WTC11 (cell line): ENCODE data around the gene NEURL1. TPM values are rescaled to one million over a fixed set of nuclear protein-coding genes. Genes with fewer than 3 reads are reported as not detected.

Experiments used
- ATAC-seq: fragments of 200-7000 bp; cut with Tn5 transposase; 2 replicates; pipeline ENCODE4 v1.10.0; 2021; ENCODE audit warnings: mild to moderate bottlenecking, moderate library complexity
- CTCF ChIA-PET: fragments of 300-600 bp; sonication (Branson Sonifier 250); formaldehyde crosslinking; loops from one replicate; lab custom pipeline; 2021; ENCODE audit warnings: antibody characterized with exemption; lab: Charles Lee
- POLR2A ChIA-PET: fragments of 350-600 bp; sonication (Branson Sonifier 250); formaldehyde crosslinking; loops from one replicate; lab custom pipeline; 2021; ENCODE audit warnings: antibody characterized with exemption; lab: Charles Lee
- DNase-seq: peaks from one replicate; pipeline ENCODE4 v3.0.0; 2021; ENCODE audit warnings: low spot score
- H3K27ac Mint-ChIP-seq: 2 replicates; pipeline ENCODE4 v1.8.0; 2021; ENCODE audit warnings: mixed read lengths
- H3K27me3 Mint-ChIP-seq: 2 replicates; pipeline ENCODE4 v1.8.0; 2021; ENCODE audit warnings: low read depth, mild to moderate bottlenecking, moderate library complexity, mixed read lengths
- H3K36me3 Mint-ChIP-seq: 2 replicates; pipeline ENCODE4 v1.8.0; 2021; ENCODE audit warnings: mixed read lengths
- H3K4me1 Mint-ChIP-seq: 2 replicates; pipeline ENCODE4 v1.8.0; 2022; ENCODE audit warnings: mixed read lengths
- H3K4me3 Mint-ChIP-seq: 2 replicates; pipeline ENCODE4 v1.8.0; 2021; ENCODE audit warnings: mild to moderate bottlenecking, moderate library complexity, mixed read lengths
- H3K9me3 Mint-ChIP-seq: 2 replicates; pipeline ENCODE4 v1.8.0; 2021; ENCODE audit warnings: mixed read lengths
- EMX1 ChIP-seq: fragments of 250-450 bp; sonication (Bioruptor Pico); IDR thresholded peaks from 2 replicates; pipeline ENCODE4 v1.8.0; 2021; ENCODE audit warnings: mild to moderate bottlenecking
- FOXK1 ChIP-seq: sonication (generic); formaldehyde crosslinking; IDR thresholded peaks from 2 replicates; pipeline ENCODE4 v1.8.0; 2022; ENCODE audit warnings: mild to moderate bottlenecking, moderate library complexity, missing genetic modification reagents
- GRHL2 ChIP-seq: fragments of 250-450 bp; sonication (Bioruptor Pico); IDR thresholded peaks from 2 replicates; pipeline ENCODE4 v1.8.0; 2022; ENCODE audit warnings: mild to moderate bottlenecking, moderate library complexity; ENCODE audit not compliant: insufficient replicate concordance, severe bottlenecking
- JUN ChIP-seq: sonication (generic); formaldehyde crosslinking; IDR thresholded peaks from 2 replicates; pipeline ENCODE4 v1.8.0; 2023; ENCODE audit warnings: mild to moderate bottlenecking, missing genetic modification reagents
- MXD4 ChIP-seq: fragments of 250-450 bp; sonication (Bioruptor Pico); IDR thresholded peaks from 2 replicates; pipeline ENCODE4 v1.8.0; 2021; ENCODE audit warnings: mild to moderate bottlenecking, moderate library complexity, borderline replicate concordance
- MYBL2 ChIP-seq: sonication (generic); formaldehyde crosslinking; IDR thresholded peaks from 2 replicates; pipeline ENCODE4 v1.8.1; 2023; ENCODE audit warnings: mild to moderate bottlenecking, moderate library complexity, missing genetic modification reagents
- NFYB ChIP-seq: sonication (generic); formaldehyde crosslinking; conservative IDR thresholded peaks from 2 replicates; pipeline ENCODE4 v1.8.0; 2022; ENCODE audit warnings: low read depth, missing genetic modification reagents
- SMAD3 ChIP-seq: sonication (generic); formaldehyde crosslinking; IDR thresholded peaks from 2 replicates; pipeline ENCODE4 v1.8.0; 2022; ENCODE audit warnings: missing genetic modification reagents, mild to moderate bottlenecking, borderline replicate concordance
- TCF7 ChIP-seq: sonication (generic); formaldehyde crosslinking; IDR thresholded peaks from 2 replicates; pipeline ENCODE4 v1.8.0; 2022; ENCODE audit warnings: mild to moderate bottlenecking, low read depth, missing genetic modification reagents, moderate library complexity
- ZNF121 ChIP-seq: sonication (generic); formaldehyde crosslinking; IDR thresholded peaks from 2 replicates; pipeline ENCODE4 v1.8.0; 2023; ENCODE audit warnings: missing genetic modification reagents
- ZNF219 ChIP-seq: sonication (generic); formaldehyde crosslinking; IDR thresholded peaks from 2 replicates; pipeline ENCODE4 v1.8.0; 2023; ENCODE audit warnings: missing genetic modification reagents, mild to moderate bottlenecking, borderline replicate concordance
- ZNF263 ChIP-seq: sonication (generic); formaldehyde crosslinking; IDR thresholded peaks from 2 replicates; pipeline ENCODE4 v1.8.1; 2022; ENCODE audit warnings: low read depth, mild to moderate bottlenecking, moderate library complexity, missing genetic modification reagents
- ZNF671 ChIP-seq: fragments of 250-450 bp; sonication (Bioruptor Pico); IDR thresholded peaks from 2 replicates; pipeline ENCODE4 v1.8.0; 2021; ENCODE audit warnings: mild to moderate bottlenecking
- total RNA-seq: library from RNA; stranded (reverse); gene quantifications from 3 replicates; pipeline ENCODE4 v1.2.3, GENCODE V29; 2021
- TF ChIP-seq, protein P1 (sequence below): sonication (generic); formaldehyde crosslinking; IDR thresholded peaks from 2 replicates; pipeline ENCODE4 v1.8.1; 2023; ENCODE audit warnings: mild to moderate bottlenecking, missing genetic modification reagents, borderline replicate concordance
- TF ChIP-seq, protein P2 (sequence below): fragments of 250-450 bp; sonication (Bioruptor Pico); IDR thresholded peaks from 2 replicates; pipeline ENCODE4 v1.8.0; 2021; ENCODE audit warnings: mild to moderate bottlenecking
- TF ChIP-seq, protein P3 (sequence below): sonication (generic); formaldehyde crosslinking; IDR thresholded peaks from 2 replicates; pipeline ENCODE4 v1.8.1; 2023; ENCODE audit warnings: mild to moderate bottlenecking, missing genetic modification reagents, moderate library complexity

NEURL1 gene
- total RNA-seq, 1 experiment from 2014 or later = 1.2 TPM

DNA sequence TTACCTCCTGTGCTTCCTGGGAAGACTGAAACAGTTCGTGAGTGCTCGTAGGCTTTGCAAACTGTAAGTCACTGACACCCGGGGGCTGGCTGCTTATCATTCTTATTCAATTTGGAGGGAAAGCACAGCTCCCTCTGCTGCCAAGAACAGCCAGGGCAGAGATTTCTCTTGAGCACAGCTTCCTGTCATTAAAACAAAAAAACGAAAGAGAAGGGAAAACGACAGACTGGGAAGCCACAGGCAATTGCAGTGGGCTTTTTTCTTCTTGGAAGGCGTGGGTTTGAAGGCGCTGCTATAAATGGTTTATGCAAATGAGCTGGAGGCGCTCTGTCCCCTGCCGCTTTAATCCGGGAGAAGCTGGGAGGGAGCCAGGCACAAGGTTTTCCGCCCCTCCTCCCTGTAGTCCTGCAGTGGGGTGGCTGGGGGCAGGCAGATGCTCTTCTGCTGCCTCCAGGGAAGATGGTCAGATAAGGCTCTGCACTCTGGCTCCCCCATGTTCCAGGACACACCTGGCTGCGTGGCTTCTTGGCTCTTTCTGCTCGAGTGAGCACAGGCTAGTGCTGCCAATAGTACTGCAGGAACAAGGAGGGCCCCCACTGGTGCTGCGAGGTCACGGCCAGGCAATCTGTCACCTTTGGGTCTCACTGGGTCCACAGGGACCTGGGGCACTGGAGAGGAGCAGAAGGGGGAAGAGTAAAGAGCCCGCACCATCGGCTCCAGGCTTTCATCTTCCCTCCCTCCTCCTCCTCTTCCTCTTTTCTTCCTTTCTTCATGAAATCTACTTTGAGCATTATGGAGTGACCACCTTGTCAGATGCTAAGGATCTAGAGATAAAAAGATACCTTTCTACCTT is 49.5 kb downstream of the NEURL1 start:
- 0 out of 2 replicates have a peak, but pooled peaks cover 5% of the 10 kb centered on the region for H3K9me3 Mint-ChIP-seq
- ChIA-PET POLR2A (no interaction called here), CTCF (interaction anchor here (0.6 to 2.0 kb wide), 37 partner anchors 8 to 502 kb away, joined by 3 to 21 read pairs (median 5); partner anchors contain the start of gene NEURL1)
- ATAC-seq = peak; percentile 89
- peak overlapping the region; percentile 59 for H3K4me3 Mint-ChIP-seq
- peaks cover 16% of the 10 kb centered on the region for H3K4me1 Mint-ChIP-seq
- H3K36me3 Mint-ChIP-seq = no peaks in the 10 kb centered on the region
- peak overlapping the region; percentile 7 for H3K27ac Mint-ChIP-seq
- TF ChIP-seq, protein P1, sequence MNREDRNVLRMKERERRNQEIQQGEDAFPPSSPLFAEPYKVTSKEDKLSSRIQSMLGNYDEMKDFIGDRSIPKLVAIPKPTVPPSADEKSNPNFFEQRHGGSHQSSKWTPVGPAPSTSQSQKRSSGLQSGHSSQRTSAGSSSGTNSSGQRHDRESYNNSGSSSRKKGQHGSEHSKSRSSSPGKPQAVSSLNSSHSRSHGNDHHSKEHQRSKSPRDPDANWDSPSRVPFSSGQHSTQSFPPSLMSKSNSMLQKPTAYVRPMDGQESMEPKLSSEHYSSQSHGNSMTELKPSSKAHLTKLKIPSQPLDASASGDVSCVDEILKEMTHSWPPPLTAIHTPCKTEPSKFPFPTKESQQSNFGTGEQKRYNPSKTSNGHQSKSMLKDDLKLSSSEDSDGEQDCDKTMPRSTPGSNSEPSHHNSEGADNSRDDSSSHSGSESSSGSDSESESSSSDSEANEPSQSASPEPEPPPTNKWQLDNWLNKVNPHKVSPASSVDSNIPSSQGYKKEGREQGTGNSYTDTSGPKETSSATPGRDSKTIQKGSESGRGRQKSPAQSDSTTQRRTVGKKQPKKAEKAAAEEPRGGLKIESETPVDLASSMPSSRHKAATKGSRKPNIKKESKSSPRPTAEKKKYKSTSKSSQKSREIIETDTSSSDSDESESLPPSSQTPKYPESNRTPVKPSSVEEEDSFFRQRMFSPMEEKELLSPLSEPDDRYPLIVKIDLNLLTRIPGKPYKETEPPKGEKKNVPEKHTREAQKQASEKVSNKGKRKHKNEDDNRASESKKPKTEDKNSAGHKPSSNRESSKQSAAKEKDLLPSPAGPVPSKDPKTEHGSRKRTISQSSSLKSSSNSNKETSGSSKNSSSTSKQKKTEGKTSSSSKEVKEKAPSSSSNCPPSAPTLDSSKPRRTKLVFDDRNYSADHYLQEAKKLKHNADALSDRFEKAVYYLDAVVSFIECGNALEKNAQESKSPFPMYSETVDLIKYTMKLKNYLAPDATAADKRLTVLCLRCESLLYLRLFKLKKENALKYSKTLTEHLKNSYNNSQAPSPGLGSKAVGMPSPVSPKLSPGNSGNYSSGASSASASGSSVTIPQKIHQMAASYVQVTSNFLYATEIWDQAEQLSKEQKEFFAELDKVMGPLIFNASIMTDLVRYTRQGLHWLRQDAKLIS (CRISPR knock-in tag) = no peak
- no peak for TF ChIP-seq TCF7 (CRISPR knock-in tag)
- TF ChIP-seq MXD4 (CRISPR knock-in tag) = no peak
- no peak for TF ChIP-seq SMAD3
- no peak for TF ChIP-seq MYBL2
- TF ChIP-seq ZNF121 = no peak
- TF ChIP-seq GRHL2 (CRISPR knock-in tag) = no peak
- TF ChIP-seq JUN (CRISPR knock-in tag) = no peak
- no peak for TF ChIP-seq NFYB
- no peak for TF ChIP-seq ZNF671 (CRISPR knock-in tag)
- TF ChIP-seq, protein P2, sequence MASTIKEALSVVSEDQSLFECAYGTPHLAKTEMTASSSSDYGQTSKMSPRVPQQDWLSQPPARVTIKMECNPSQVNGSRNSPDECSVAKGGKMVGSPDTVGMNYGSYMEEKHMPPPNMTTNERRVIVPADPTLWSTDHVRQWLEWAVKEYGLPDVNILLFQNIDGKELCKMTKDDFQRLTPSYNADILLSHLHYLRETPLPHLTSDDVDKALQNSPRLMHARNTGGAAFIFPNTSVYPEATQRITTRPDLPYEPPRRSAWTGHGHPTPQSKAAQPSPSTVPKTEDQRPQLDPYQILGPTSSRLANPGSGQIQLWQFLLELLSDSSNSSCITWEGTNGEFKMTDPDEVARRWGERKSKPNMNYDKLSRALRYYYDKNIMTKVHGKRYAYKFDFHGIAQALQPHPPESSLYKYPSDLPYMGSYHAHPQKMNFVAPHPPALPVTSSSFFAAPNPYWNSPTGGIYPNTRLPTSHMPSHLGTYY (CRISPR knock-in tag) = no peak
- TF ChIP-seq, protein P3, sequence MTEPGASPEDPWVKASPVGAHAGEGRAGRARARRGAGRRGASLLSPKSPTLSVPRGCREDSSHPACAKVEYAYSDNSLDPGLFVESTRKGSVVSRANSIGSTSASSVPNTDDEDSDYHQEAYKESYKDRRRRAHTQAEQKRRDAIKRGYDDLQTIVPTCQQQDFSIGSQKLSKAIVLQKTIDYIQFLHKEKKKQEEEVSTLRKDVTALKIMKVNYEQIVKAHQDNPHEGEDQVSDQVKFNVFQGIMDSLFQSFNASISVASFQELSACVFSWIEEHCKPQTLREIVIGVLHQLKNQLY (CRISPR knock-in tag) = no peak
- no peak for TF ChIP-seq FOXK1 (CRISPR knock-in tag)
- DNase-seq = peak; percentile 45
- peaks cover 3% of the 10 kb centered on the region; the same call in 1 of the 2 replicates for H3K27me3 Mint-ChIP-seq

DNA sequence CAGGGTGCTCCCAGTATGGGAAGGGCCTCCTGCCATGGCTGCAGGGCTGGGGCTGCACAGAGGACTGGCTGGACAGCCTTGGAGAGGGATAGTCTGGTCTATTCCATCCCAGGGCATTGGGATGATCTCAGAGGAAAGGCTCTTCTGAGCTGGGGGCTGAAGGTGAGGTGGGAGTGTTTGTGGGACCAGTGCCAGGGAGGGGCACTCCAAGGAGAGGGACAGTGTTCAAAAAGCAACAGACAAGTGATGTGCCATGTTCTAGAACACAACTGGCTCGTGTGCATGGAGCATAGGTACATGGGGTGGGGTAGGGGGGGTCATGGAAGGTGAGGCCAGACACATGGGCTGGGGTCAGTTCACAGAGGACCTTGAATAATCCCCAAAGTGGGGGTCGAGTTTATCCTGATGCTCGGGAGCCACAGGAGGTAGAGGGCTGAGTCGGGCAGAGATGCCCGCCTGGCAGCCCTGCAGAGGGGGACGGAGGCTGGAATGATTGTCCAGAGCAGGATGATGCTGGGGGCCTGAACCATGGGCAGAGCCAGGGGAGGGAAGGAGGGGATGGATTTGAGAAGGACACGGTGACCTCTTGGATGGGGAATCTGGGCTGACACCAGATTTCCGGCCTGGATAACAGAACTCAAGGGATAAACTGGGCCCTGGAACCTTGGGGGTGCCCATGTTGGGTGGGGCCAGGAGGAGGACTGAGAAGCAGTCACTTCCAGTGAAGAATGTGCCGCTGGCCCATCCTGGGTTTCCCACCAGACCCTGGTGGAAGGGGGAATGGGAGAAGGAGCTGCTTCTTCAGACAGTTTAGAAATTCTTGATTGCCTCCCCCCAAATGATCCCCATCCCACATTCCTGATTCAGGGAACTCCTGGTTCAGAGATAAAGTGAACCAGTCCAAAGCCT is 50.4 kb downstream of the NEURL1 start:
- DNase-seq (no peak), ATAC-seq (no peak)
- H3K4me3 Mint-ChIP-seq = peak overlapping the region; percentile 37; the same call in 1 of the 2 replicates
- H3K4me1 Mint-ChIP-seq = peaks cover 16% of the 10 kb centered on the region
- H3K36me3 Mint-ChIP-seq = no peaks in the 10 kb centered on the region
- POLR2A ChIA-PET = no interaction called here
- CTCF ChIA-PET = interaction anchor here (0.6 to 5.1 kb wide), 20 partner anchors 9 to 190 kb away, joined by 3 to 26 read pairs (median 6); partner anchors contain the start of gene NEURL1
- 0 out of 2 replicates have a peak, but pooled peaks cover 5% of the 10 kb centered on the region for H3K9me3 Mint-ChIP-seq
- H3K27me3 Mint-ChIP-seq = peaks cover 3% of the 10 kb centered on the region; the same call in 1 of the 2 replicates
- TF ChIP-seq ZNF263 (CRISPR knock-in tag) (no peak), GRHL2 (CRISPR knock-in tag) (no peak), TCF7 (CRISPR knock-in tag) (no peak), EMX1 (no peak), SMAD3 (no peak), ZNF219 (CRISPR knock-in tag) (no peak)
- peak overlapping the region; percentile 7; the same call in 1 of the 2 replicates for H3K27ac Mint-ChIP-seq
